ENCODE results near the gene AMPD3. TPM values are rescaled to one million over a fixed set of nuclear protein-coding genes. Genes with fewer than 3 reads are reported as not detected.

AMPD3 gene
- total RNA-seq, 1 experiment from 2014 or later = 0.19 TPM

GRCh38 chr11:10477690-10478046 is 22.6 kb downstream of the AMPD3 start:
- no peaks in the 10 kb centered on the region for H3K36me3 ChIP-seq (ENCODE audit: insufficient read depth, low read length, poor library complexity, severe bottlenecking)
- ChIA-PET POLR2A (ENCODE audit: low non-redundant PET) (no interaction called here), CTCF (no interaction called here)
- H3K4me1 ChIP-seq (ENCODE audit: insufficient read depth, low read length, poor library complexity, severe bottlenecking) = no peaks in the 10 kb centered on the region
- no peaks in the 10 kb centered on the region for H3K9me3 ChIP-seq (ENCODE audit: low read depth, low read length, poor library complexity, severe bottlenecking)
- TF ChIP-seq EZH2 (IDR thresholded peaks at IDR 0.05; ENCODE audit: borderline replicate concordance, low read depth, low read length, poor library complexity, severe bottlenecking) = no peak
- no peak for TF ChIP-seq CTCF (conservative IDR thresholded peaks at IDR 0.05; ENCODE audit: low read depth, low read length)
- no peak for DNase-seq (ENCODE audit: low spot score)
- no TSS peak for BruUV-seq (replicated peaks)
- intact Hi-C loops (cut with micrococcal nuclease; ENCODE audit: unreplicated experiment) = no loop called here
- H3K4me3 ChIP-seq (ENCODE audit: low read depth, low read length, poor library complexity, severe bottlenecking) = no peak overlapping the region
- H3K27me3 ChIP-seq (replicated peaks; ENCODE audit: insufficient read depth, low read depth, low read length, poor library complexity) = no peaks in the 10 kb centered on the region
- H3K27ac ChIP-seq (ENCODE audit: low read depth, low read length, poor library complexity, severe bottlenecking) = no peak overlapping the region

- Histone ChIP-seq H3K36me3 (ENCODE audit: insufficient read depth, low read length, poor library complexity, severe bottlenecking) (no peaks in the 10 kb centered on the region), H3K4me3 (ENCODE audit: low read depth, low read length, poor library complexity, severe bottlenecking) (no peak overlapping the region), H3K27me3 (replicated peaks; ENCODE audit: insufficient read depth, low read depth, low read length, poor library complexity) (no peaks in the 10 kb centered on the region), H3K9me3 (ENCODE audit: low read depth, low read length, poor library complexity, severe bottlenecking) (no peaks in the 10 kb centered on the region), H3K4me1 (ENCODE audit: insufficient read depth, low read length, poor library complexity, severe bottlenecking) (no peaks in the 10 kb centered on the region), H3K27ac (ENCODE audit: low read depth, low read length, poor library complexity, severe bottlenecking) (no peak overlapping the region)
- no TSS peak for BruUV-seq (replicated peaks)
- POLR2A ChIA-PET (ENCODE audit: low non-redundant PET) = no interaction called here
- no peak for DNase-seq (ENCODE audit: low spot score)
- no peak for TF ChIP-seq EZH2 (IDR thresholded peaks at IDR 0.05; ENCODE audit: borderline replicate concordance, low read depth, low read length, poor library complexity, severe bottlenecking)
- TF ChIP-seq CTCF (conservative IDR thresholded peaks at IDR 0.05; ENCODE audit: low read depth, low read length) = no peak
- intact Hi-C loops (cut with micrococcal nuclease; ENCODE audit: unreplicated experiment) = no loop called here
- CTCF ChIA-PET = no interaction called here
Measured at GRCh38 chr11:10478066-10478465, 23.0 kb downstream of the AMPD3 start.

DNA sequence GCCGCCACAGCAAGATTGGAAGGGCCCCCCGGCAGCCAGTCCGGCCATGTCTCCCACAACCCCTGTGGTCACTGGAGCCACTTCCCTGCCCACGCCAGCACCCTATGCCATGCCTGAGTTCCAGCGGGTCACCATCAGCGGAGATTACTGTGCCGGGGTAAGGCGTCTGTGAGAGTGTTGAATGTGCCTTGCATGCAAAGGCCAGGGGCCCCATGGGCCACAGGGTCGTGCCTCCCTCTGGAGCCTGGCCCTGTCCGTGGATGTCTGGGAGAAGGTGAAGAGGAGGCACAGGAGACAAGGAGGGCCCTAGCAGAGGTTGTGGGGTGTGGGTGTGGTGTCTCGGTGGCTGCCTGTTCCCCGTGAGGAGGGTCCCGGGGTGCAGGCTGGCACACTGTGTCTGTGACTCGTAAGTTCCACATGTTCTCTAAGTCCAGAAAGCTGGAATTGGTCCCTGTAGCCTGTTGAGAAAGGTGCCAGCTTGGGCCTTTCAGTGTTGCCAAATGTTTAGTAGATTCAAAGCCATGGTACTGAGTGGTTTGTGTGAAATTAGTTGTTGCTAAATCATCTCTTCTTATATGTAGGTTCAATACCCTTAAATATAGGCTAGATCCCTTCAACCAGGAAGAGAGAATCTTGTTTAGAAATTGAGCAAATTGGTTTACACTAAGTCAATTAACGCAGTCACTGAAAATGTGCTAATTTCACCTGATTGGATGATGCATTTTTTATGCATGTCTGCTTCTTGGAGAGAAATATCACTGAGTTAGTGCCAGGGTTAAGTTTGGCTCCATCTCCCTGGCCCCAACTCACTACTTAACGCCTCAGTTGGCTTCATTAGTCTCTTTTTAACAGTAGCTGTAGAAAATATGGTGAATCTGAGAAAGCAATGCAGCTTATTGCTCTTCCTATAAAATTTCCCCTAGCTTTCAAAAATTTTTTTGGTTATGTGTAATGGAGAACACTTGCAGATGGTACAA is 23.8 kb downstream of the AMPD3 start:
- intact Hi-C loops (cut with micrococcal nuclease; ENCODE audit: unreplicated experiment) = no loop called here
- TF ChIP-seq EZH2 (IDR thresholded peaks at IDR 0.05; ENCODE audit: borderline replicate concordance, low read depth, low read length, poor library complexity, severe bottlenecking) (no peak), CTCF (conservative IDR thresholded peaks at IDR 0.05; ENCODE audit: low read depth, low read length) (no peak)
- POLR2A ChIA-PET (ENCODE audit: low non-redundant PET) = no interaction called here

More for the DNA sequence above, 23.8 kb downstream of the AMPD3 start:
- Histone ChIP-seq H3K9me3 (ENCODE audit: low read depth, low read length, poor library complexity, severe bottlenecking) (no peaks in the 10 kb centered on the region), H3K36me3 (ENCODE audit: insufficient read depth, low read length, poor library complexity, severe bottlenecking) (no peaks in the 10 kb centered on the region), H3K27me3 (replicated peaks; ENCODE audit: insufficient read depth, low read depth, low read length, poor library complexity) (no peaks in the 10 kb centered on the region), H3K27ac (ENCODE audit: low read depth, low read length, poor library complexity, severe bottlenecking) (no peak overlapping the region), H3K4me1 (ENCODE audit: insufficient read depth, low read length, poor library complexity, severe bottlenecking) (no peaks in the 10 kb centered on the region), H3K4me3 (ENCODE audit: low read depth, low read length, poor library complexity, severe bottlenecking) (no peak overlapping the region)
- no TSS peak for BruUV-seq (replicated peaks)
- no peak for DNase-seq (ENCODE audit: low spot score)
- CTCF ChIA-PET = no interaction called here
